Measurements from ENCODE around the gene GON4L.
"Not testable (repeated sequence)": the region's sequence is repeated elsewhere in the genome, so short reads cannot be mapped to it uniquely, and the experiment has no call there.

Gene GON4L

DNA sequence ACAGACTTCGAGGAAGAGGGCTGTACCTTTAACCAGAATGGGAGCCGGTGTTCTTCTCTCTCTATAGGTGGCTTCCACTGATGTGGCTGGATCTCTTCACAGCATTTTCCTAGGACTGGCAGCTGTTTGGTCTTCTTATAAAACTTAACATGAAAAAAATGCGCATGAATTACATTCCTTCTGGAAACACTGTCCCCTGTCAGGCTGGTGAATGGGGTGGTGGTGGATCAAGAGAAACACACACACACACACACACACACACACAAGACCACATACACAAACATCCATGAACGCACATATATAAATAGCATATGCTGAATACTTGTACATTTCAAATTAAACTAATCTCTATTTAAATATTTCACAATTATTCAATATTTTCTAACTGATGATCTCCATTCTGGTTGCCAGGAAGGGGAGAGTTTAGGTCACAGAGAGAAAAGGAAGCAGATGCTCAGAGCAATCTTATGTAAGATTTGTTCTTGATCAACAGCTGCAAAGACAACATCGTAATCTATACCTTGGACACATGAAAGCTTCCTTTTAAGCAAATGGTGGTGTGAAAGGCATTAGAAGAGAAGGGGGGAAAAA, 89.5 kb downstream of the GON4L start:
- H3K4me3 ChIP-seq (ENCODE audit: low read depth, low read length); H3K4me1 ChIP-seq (ENCODE audit: control insufficient read depth, insufficient read depth, low read length); H3K27ac ChIP-seq (ENCODE audit: low read depth, low read length); H3K27me3 ChIP-seq (ENCODE audit: control insufficient read depth, insufficient read depth, low read length); H3K9me3 ChIP-seq (ENCODE audit: control insufficient read depth, insufficient read depth, low read length); H3K9ac ChIP-seq (ENCODE audit: low read depth, low read length): not testable (repeated sequence)
- H3K36me3 ChIP-seq (ENCODE audit: control insufficient read depth, insufficient read depth, low read length): peaks cover 86% of the 10 kb centered on the region

DNA sequence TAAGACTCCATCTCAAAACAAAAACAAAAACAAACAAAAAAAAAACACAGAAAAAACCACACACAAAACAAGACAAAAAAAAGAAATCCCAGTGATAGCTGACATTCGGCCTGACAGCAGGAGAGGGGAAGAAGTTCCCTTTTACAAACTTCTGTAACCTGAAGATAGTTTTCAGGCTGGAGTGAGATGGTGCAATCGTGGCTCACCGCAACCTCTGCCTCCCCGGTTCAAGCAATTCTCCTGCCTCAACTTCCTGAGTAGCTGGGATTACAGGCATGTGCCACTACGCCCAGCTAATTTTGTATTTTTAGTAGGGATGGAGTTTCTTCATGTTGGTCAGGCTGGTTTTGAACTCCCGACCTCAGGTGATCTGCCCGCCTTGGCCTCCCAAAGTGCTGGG, 93.0 kb downstream of the GON4L start:
- not testable (repeated sequence) for H3K4me3 ChIP-seq (ENCODE audit: low read depth, low read length); H3K9ac ChIP-seq (ENCODE audit: low read depth, low read length); H3K9me3 ChIP-seq (ENCODE audit: control insufficient read depth, insufficient read depth, low read length); H3K27me3 ChIP-seq (ENCODE audit: control insufficient read depth, insufficient read depth, low read length); H3K4me1 ChIP-seq (ENCODE audit: control insufficient read depth, insufficient read depth, low read length); H3K27ac ChIP-seq (ENCODE audit: low read depth, low read length)
- peaks cover 81% of the 10 kb centered on the region for H3K36me3 ChIP-seq (ENCODE audit: control insufficient read depth, insufficient read depth, low read length)

DNA sequence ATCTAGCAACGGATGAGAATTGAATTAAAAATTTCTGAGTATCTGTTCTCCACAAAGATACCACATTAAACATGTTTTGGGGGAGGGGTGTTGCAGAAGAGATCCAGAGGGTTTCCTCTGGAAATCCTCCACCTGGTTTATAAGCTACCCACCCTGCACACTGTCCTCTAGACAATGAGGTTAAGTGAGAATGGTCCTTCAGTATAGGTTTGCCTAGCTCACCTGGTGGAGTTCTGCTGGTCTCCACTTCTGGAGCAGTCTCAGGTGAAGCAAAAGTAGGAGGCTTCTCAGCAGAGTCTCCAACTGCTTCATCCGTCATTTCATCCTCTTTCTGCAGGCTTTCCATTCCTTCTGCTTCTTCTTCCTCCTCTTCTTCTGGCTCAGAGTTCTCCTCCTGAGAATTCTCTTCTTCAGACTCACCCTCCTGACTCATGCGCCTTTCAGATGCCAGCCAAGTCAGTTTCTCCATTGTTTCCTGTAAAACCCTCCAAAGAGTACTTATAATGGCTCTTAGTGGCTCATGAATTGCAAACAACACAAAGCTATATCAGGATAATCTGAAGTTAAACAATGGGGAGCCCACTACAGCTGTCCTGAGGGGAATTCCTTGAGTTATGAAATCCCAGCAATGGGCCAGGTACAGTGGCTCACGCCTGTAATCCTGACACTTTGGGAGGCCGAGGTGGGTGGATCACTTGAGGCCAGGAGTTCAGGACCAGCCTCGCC, 93.8 kb downstream of the GON4L start:
- not testable (repeated sequence) for H3K27ac ChIP-seq (ENCODE audit: low read depth, low read length)
- H3K36me3 ChIP-seq (ENCODE audit: control insufficient read depth, insufficient read depth, low read length): peaks cover 80% of the 10 kb centered on the region

DNA sequence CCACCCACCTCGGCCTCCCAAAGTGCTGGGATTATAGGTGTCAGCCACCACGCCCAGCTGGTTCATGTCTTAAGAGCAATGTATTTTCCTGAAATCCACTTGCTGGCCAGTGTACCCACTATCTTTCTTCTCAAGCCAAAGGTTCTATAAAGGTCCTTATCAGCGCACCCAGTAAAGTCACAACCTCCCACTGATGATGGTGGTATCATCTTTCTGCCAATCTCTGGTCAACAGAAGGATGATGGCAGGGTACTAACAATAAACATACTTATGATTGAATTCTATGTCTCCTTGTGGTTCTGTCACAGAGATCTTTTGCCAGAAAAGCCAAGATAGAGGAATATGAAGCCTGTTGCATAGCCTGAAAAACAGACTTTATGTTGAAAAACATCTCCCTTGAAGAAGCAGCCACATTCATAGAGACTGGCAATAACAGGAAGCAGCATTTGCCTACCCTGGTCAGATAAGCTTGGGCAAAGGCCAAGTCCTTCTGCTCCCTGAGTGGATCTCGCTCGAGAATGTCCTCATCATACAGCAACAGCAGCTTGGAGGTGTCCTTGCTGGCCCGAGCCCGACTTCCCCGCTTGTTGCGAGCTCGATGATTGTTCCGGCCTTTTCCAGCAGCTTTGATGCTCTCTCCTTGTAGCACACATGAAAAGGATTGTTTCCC, 95.1 kb downstream of the GON4L start:
- Histone ChIP-seq H3K36me3 (ENCODE audit: control insufficient read depth, insufficient read depth, low read length) (peaks cover 79% of the 10 kb centered on the region), H3K27ac (ENCODE audit: low read depth, low read length) (no peak overlapping the region), H3K4me1 (ENCODE audit: control insufficient read depth, insufficient read depth, low read length) (no peaks in the 10 kb centered on the region), H3K27me3 (ENCODE audit: control insufficient read depth, insufficient read depth, low read length) (no peaks in the 10 kb centered on the region), H3K4me3 (ENCODE audit: low read depth, low read length) (no peak overlapping the region), H3K9ac (ENCODE audit: low read depth, low read length) (no peak overlapping the region), H3K9me3 (ENCODE audit: control insufficient read depth, insufficient read depth, low read length) (no peaks in the 10 kb centered on the region)

More for the DNA sequence above, 93.8 kb downstream of the GON4L start:
- H3K9me3 ChIP-seq (ENCODE audit: control insufficient read depth, insufficient read depth, low read length); H3K9ac ChIP-seq (ENCODE audit: low read depth, low read length); H3K4me3 ChIP-seq (ENCODE audit: low read depth, low read length); H3K27me3 ChIP-seq (ENCODE audit: control insufficient read depth, insufficient read depth, low read length); H3K4me1 ChIP-seq (ENCODE audit: control insufficient read depth, insufficient read depth, low read length): not testable (repeated sequence)

GRCh38 chr1:155760751-155761475, 96.1 kb downstream of the GON4L start:
- Histone ChIP-seq H3K27ac (ENCODE audit: low read depth, low read length) (no peak overlapping the region), H3K9me3 (ENCODE audit: control insufficient read depth, insufficient read depth, low read length) (no peaks in the 10 kb centered on the region), H3K4me1 (ENCODE audit: control insufficient read depth, insufficient read depth, low read length) (no peaks in the 10 kb centered on the region), H3K4me3 (ENCODE audit: low read depth, low read length) (no peak overlapping the region), H3K36me3 (ENCODE audit: control insufficient read depth, insufficient read depth, low read length) (peaks cover 79% of the 10 kb centered on the region), H3K27me3 (ENCODE audit: control insufficient read depth, insufficient read depth, low read length) (no peaks in the 10 kb centered on the region), H3K9ac (ENCODE audit: low read depth, low read length) (no peak overlapping the region)

DNA sequence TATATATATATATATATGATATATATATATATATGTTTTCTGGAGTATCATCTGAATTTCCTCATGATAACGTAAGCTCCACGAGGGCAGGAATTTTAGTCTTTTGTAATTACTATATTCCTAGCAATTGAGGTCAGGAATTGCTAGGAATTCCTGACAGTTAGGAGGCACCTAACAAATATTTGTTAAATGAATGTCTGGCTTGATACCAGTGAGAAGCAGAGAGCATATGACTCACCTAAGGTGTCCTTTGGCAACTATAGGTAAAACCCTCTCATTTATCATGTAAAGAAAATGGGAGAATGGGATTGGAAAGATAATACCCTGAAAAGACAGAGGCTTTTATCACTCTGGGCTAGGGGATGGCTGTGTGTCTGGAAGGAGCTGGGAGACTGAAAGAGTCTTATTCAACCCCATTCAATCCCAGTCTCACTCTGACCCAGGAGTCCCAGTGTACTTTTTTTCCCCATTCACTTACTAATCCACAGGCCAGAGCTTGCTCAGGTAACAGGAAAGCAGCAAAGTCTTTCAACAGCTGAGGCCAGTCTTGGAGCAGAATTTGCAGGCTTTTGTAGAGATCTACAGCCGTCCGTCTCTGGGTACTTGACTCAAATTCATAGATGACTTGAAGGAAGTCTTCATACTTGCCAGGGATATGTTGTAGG, 96.9 kb downstream of the GON4L start:
- no peaks in the 10 kb centered on the region for H3K27me3 ChIP-seq (ENCODE audit: control insufficient read depth, insufficient read depth, low read length)
- H3K9me3 ChIP-seq (ENCODE audit: control insufficient read depth, insufficient read depth, low read length): no peaks in the 10 kb centered on the region
- H3K36me3 ChIP-seq (ENCODE audit: control insufficient read depth, insufficient read depth, low read length): peaks cover 79% of the 10 kb centered on the region
- no peak overlapping the region for H3K4me3 ChIP-seq (ENCODE audit: low read depth, low read length)
- peak overlapping the region; percentile 49 for H3K27ac ChIP-seq (ENCODE audit: low read depth, low read length)
- no peaks in the 10 kb centered on the region for H3K4me1 ChIP-seq (ENCODE audit: control insufficient read depth, insufficient read depth, low read length)
- no peak overlapping the region for H3K9ac ChIP-seq (ENCODE audit: low read depth, low read length)

DNA sequence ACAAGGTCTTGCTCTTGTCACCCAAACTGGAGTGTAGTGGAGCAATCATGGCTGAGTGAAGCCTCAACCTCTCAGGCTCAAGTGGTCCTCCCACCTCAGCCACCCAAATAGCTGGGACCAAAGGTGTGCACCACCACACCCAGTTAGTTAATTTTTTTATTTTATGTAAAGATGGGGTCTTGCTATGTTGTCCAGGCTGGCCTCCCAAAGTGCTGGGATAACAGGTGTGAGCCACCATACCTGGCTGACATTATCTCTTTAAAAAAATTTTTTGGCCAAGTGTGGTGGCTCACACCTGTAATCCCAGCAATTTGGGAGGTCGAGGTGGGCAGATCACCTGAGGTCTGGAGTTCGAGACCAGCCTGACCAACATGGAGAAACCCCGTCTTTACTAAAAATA, 98.0 kb downstream of the GON4L start:
- peaks cover 78% of the 10 kb centered on the region for H3K36me3 ChIP-seq (ENCODE audit: control insufficient read depth, insufficient read depth, low read length)
- not testable (repeated sequence) for H3K9me3 ChIP-seq (ENCODE audit: control insufficient read depth, insufficient read depth, low read length); H3K4me1 ChIP-seq (ENCODE audit: control insufficient read depth, insufficient read depth, low read length)

DNA sequence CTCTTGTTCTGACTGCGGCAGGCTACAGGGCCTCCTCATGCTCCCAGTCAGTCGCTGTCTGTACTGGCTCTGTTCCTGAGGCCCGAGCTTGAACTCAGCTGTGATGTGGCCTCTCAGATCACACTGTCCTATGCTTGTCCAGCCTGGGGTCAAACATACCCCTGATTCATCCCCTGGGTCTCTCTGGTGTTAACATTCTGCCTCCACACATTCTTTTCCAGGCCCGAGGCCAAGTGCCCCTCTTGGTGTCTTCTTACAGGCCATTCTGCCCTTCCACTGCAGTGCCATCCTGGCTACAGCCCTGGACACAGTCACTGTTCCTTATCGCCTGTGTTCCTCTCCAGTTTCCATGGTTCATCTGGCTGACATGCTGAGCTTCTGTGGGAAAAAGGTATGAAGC, 108.9 kb downstream of the GON4L start:
- H3K9ac ChIP-seq (ENCODE audit: low read depth, low read length); H3K27me3 ChIP-seq (ENCODE audit: control insufficient read depth, insufficient read depth, low read length); H3K27ac ChIP-seq (ENCODE audit: low read depth, low read length); H3K4me3 ChIP-seq (ENCODE audit: low read depth, low read length); H3K9me3 ChIP-seq (ENCODE audit: control insufficient read depth, insufficient read depth, low read length); H3K4me1 ChIP-seq (ENCODE audit: control insufficient read depth, insufficient read depth, low read length): not testable (repeated sequence)
- H3K36me3 ChIP-seq (ENCODE audit: control insufficient read depth, insufficient read depth, low read length): peaks cover 41% of the 10 kb centered on the region

More for the DNA sequence above, 98.0 kb downstream of the GON4L start:
- H3K27me3 ChIP-seq (ENCODE audit: control insufficient read depth, insufficient read depth, low read length); H3K27ac ChIP-seq (ENCODE audit: low read depth, low read length); H3K9ac ChIP-seq (ENCODE audit: low read depth, low read length); H3K4me3 ChIP-seq (ENCODE audit: low read depth, low read length): not testable (repeated sequence)

DNA sequence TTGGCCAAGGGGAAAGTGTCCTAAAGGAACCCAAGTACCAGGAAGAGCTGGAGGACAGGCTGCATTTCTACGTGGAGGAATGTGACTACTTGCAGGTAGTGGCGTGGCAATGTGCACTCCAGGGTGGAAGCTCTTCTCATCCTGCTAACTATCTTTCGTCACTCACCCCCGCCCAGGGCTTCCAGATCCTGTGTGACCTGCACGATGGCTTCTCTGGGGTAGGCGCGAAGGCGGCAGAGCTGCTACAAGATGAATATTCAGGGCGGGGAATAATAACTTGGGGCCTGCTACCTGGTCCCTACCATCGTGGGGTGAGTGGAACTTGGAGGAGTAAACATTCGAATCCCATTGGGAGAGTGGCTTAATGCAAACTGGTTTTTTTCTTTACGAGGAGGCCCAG, 109.4 kb downstream of the GON4L start:
- H3K27ac ChIP-seq (ENCODE audit: low read depth, low read length); H3K4me3 ChIP-seq (ENCODE audit: low read depth, low read length); H3K9me3 ChIP-seq (ENCODE audit: control insufficient read depth, insufficient read depth, low read length); H3K27me3 ChIP-seq (ENCODE audit: control insufficient read depth, insufficient read depth, low read length); H3K9ac ChIP-seq (ENCODE audit: low read depth, low read length); H3K4me1 ChIP-seq (ENCODE audit: control insufficient read depth, insufficient read depth, low read length): not testable (repeated sequence)
- peaks cover 35% of the 10 kb centered on the region for H3K36me3 ChIP-seq (ENCODE audit: control insufficient read depth, insufficient read depth, low read length)

- peak overlapping the region; percentile 55 for H3K9ac ChIP-seq (ENCODE audit: low read depth, low read length)
- peak overlapping the region; percentile 85 for H3K4me3 ChIP-seq (ENCODE audit: low read depth, low read length)
- peak overlapping the region; percentile 70 for H3K27ac ChIP-seq (ENCODE audit: low read depth, low read length)
- H3K4me1 ChIP-seq (ENCODE audit: control insufficient read depth, insufficient read depth, low read length); H3K9me3 ChIP-seq (ENCODE audit: control insufficient read depth, insufficient read depth, low read length); H3K27me3 ChIP-seq (ENCODE audit: control insufficient read depth, insufficient read depth, low read length): not testable (repeated sequence)
- peaks cover 18% of the 10 kb centered on the region for H3K36me3 ChIP-seq (ENCODE audit: control insufficient read depth, insufficient read depth, low read length)
Observed at GRCh38 chr1:155745284-155746228, 111.5 kb downstream of the GON4L start.

Data from HUES48 (cell line).